KBM-7 (cell line): ENCODE results near the gene RPS29.

Experiments used
- DNase-seq: peaks from one replicate; pipeline ENCODE4 v3.0.0-alpha.2; 2015
- in situ Hi-C: fragments of 300-500 bp; cut with MboI; formaldehyde crosslinking; loops from 2 replicates; pipeline ENCODE4 v1.14.3; 2020; ENCODE audit warnings: low sequenced_read_pairs, low pct_unique_long_range_greater_than_20kb, mixed read lengths

The RPS29 gene

DNA sequence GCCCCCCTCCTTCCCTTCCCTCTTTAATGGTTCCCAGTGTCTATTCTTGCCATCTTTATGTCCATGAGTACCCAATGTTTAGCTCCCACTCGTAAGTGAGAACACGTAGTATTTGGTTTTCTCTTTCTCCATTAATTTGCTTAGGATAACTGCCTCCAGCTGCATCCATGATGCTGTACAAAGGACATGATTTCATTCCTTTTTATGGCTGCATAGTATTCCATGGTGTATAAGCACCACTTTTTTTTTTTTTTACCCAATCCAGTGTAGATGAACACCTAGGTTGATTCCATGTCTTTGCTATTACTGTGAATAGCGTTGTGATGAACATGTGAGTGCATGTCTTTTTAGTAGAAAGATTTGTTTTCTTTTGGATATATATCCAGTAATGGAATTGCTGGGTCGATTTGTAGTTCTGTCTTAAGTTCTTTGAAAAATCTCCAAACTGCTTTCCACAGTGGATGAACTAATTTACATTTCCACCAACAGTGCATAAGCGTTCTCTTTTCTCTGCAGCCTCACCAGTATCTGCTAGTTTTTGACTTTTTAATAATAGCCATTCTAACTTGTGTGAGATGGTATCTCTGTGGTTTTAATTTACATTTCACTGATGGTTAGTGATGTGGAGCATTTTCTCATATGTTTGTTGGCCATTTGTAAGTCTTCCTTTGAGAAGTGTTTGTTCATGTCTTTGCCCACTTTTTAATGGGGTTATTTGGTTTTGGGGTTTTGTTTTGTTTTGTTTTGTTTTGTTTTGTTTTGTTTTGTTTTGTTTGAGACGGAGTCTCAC lies 26.0 kb downstream of the RPS29 start:
- in situ Hi-C loops = no loop called here
- DNase-seq = no peak

DNA sequence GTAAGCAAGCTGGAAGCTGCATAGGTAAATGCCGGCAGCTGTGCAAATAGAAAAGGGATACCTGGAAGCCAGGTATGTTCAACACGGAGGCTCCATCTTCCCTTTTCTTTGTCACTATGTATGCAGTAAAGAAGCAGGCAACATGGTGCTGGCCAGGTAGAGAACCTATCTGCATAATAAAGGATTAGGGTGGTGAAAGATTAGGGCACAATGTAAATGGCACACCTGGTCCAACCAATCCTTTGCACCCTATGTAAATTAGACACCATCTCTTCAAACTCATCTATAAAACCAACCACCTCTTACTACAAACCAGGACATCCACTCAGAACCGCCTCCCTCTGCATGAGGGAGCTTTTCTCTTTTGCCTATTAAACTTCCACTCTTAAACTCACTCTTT lies 32.3 kb downstream of the RPS29 start:
- DNase-seq = no peak
- in situ Hi-C loops = no loop called here

DNA sequence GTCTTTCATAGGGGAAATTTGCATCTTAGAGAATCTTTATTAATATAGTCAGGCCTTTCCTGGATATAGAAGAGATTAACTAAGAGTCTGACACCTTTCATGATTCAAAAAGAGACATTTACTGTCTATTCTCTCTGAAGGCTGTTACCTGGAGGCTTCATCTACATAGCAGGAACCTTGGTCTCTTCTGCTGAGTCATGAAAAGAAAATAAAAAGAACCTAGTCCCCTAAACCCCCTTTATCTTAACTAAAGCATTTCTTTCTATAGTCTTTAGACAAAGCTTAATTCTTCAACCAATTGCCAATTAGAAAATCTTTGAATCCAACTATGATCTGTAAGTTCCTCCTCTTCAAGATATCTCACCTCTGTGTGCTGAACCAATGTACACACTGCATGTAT lies 33.1 kb downstream of the RPS29 start:
- no peak for DNase-seq
- in situ Hi-C loops = no loop called here

DNA sequence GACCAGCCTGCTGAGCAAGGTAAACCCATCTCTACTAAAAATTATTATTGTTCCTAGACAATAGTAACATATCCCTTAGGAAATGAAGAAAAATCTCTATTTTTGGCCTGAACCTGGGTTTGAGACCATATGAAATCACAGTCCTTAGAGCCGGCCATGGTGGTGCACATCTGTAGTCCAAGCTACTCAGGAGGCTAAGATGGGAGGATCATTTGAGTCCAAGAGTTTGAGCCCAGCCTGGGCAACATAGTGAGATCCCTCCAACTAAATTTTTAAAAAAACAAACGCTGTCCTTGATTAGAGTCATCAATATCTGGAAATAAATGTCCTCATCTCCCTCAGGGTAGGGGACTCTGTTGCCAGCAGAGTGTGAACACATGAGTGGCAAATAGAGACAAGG lies 34.6 kb downstream of the RPS29 start:
- no peak for DNase-seq
- in situ Hi-C loops = no loop called here

DNA sequence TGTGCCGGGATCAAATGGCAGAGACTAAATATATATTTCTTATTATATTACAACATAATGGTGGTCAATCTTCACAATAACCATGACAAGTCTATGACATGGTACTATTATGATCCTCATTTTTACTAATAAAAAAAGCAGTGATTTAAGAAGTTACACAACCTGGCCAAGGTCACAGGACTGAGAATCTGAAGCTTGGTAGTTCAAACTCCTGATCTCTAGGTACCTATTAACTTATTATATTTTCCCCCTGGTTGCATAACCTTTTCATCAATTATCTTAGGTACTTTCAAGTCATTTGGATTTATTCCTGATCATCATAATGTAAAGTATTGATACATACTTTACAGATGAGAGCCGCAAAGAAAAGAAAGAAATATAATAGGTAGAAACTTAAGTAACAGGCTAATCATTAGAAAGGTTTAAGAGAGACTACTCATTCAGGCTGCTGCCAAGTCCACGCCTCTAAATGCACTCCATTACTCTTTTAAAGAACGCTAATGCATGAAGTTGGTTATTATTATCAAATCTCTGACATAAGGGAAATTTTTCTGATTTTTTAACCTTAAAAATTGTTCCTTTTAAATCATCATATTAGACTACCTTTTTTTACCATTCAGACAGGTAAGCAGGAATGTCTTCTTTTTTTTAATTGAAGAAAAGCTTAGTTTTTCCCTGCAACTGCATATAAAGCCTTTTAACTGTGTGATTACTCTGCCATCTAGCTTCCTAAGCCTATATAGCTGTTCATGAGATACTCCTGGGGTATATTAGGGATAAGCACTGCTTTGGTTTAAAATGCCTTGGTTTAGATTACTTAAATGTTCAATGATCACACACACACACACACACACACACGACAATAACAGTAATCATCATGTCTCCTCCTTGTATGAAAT lies 35.6 kb downstream of the RPS29 start:
- DNase-seq = peak; percentile 11
- in situ Hi-C loops = no loop called here

DNA sequence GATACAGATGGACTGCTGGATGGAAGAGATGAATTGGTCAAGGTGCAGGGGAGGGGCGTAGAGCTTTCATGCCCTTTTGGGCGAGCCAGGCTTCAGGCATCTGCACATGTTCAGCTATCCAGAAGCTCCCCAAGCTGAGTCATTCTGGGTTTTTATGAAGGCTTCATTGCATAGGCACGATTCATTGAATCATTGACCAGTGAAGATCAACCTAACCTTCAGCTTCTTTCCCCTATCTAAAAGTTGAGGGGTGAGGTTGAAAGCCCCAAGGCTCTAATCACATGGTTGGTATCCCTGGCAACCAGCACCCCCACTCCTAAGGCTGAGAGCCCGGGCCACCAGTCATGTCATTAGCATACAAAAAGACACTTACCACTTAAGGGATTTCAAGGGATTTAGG lies 36.3 kb downstream of the RPS29 start:
- in situ Hi-C loops = no loop called here
- DNase-seq = no peak

DNA sequence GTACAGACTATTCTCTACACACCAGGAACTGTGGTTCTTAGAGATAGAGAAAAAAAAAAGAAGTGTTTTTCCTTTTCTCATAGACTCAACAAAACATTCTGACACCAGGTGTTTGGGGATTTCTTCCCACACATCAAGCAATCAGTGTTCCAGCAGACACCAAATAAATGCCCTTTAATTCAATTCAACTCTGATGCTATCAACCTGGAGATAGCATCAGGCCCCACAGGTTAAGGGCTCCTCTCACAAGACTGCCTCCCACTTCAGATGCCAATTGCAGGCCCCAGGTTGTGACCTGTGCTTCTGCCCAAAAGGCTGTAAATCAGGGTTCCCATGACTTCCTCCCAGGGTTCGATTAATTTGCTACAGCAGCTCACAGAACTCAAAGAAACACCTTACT lies 36.7 kb downstream of the RPS29 start:
- in situ Hi-C loops = no loop called here
- DNase-seq = no peak

DNA sequence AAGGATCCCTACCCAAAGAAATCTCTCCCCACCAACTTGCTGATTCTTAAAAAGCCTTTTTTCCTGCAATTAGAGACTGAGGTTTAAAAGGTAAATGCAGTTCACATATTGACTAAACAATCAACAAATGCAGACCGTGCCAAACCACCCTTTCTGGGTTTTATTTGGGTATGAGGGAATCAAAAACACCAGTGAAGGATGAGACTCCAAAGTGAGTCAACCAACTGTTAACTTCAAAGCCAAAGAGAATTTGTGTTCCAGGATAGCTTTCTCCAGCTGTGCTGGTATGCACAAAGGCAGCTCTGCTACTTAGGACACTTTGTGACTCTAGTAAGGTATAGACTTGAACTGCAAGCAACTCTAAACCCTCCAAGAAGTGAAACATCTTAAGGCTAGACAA lies 39.4 kb downstream of the RPS29 start:
- in situ Hi-C loops = no loop called here

DNA sequence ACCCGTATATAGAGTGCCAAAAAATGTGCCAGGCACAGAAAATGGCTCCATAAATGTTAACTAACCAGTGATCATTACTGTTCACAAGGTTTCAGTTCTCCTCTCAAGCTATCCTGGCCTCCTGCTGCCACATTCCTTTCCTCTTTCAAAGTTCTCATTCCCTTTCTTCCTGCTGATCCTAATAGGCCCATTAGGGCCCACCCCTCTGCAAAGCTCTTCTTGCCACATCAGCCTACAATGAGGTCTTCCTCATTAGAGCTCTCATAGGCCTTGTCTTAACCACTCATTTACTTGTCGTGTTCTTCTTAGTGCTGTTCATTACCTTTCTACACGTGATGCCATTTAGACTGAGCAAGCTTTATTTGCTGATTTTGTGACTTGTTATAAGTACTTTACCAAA lies 40.5 kb downstream of the RPS29 start:
- in situ Hi-C loops = no loop called here
- no peak for DNase-seq

More for the DNA sequence above, 39.4 kb downstream of the RPS29 start:
- no peak for DNase-seq

DNA sequence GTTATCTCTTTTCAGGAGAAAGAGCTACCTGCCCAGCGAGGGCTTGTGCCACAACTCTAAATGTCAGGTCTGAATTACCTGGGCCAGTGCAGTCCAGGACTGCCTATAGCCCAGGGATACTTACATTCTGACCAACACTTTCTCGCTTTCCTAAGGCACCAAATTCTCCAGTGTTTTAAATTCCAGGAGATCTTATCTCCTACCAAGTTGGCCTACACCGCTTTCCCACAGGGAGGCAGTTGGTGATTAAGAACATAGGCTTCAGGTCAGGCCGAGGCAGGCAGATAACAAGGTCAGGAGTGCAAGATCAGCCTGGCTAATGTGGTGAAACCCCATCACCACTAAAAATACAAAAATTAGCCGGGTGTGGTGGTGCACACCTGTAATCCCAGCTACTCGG lies 41.1 kb downstream of the RPS29 start:
- in situ Hi-C loops = no loop called here
- no peak for DNase-seq

DNA sequence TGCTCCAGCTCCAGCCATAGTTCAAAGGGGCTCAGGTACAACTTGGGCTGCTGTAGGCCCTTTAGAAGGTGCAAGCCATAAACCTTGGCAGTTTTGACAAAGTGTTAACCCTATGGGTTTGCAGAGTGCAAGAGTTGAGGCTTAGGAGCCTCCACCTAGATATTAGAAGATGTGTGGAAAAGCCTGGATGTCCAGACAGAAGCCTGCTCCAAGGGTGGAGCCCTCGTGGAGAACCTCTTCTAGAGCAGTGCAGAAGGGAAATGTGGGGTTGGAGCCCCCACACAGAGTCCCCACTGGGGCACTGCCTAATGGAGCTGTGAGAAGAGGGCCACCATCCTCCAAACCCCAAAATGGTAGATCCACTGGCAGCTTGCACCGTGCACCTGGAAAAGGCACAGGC lies 45.1 kb downstream of the RPS29 start:
- in situ Hi-C loops = no loop called here

DNA sequence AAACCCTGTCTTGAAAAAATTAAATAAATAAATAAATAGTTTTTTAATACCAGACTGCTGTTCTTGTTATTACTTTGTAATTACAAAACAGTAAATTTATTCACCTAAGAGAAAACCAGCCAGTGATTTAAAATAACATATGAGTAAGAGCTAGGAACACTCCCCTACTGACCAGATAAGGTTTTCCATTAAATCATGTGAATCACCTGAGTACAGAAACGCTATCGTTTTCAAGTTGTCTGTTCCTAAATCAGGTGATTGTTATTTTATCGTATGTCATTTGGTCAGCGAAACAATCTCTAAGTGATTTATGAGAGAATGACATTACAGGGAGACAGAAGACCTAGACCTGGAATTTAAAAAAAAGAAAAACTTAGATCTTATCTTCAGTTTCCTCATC lies 47.3 kb downstream of the RPS29 start:
- in situ Hi-C loops = no loop called here
- DNase-seq = no peak

More for the DNA sequence above, 45.1 kb downstream of the RPS29 start:
- no peak for DNase-seq
